ENCODE measurements around the gene MALRD1. TPM values are rescaled to one million over a fixed set of nuclear protein-coding genes. Genes with fewer than 3 reads are reported as not detected.

The MALRD1 gene
- total RNA-seq, 1 experiment from 2014 or later, result 0.50 TPM

DNA sequence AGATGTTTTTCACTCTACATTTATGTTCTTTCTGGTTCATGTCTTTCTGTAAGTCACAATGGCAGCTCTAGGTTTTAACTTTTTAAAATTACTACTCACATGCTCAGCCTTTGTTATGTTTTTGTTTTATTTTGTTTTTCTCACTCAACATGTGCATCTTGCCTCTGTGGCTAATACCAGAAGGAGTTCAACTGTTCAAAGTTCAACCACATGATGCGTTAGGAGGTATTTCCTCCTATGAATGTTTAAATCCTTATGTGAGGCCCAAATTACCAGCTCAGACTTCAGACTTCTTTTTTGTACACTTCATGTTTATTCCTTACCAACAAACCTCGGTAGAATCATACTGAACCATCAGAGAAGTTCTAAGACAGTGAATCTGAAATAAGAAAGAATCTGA is 151.6 kb downstream of the MALRD1 start (continued):
- TF ChIP-seq CTCF (IDR thresholded peaks at IDR 0.05) (no peak), RORB (CRISPR knock-in tag; IDR thresholded peaks at IDR 0.05) (no peak), ZNF138 (CRISPR knock-in tag; conservative IDR thresholded peaks at IDR 0.05) (no peak), ZNF281 (CRISPR knock-in tag; IDR thresholded peaks at IDR 0.05) (no peak), IRF2 (CRISPR knock-in tag; IDR thresholded peaks at IDR 0.05; ENCODE audit: borderline replicate concordance, low read depth) (no peak)
- TF ChIP-seq, protein P1, sequence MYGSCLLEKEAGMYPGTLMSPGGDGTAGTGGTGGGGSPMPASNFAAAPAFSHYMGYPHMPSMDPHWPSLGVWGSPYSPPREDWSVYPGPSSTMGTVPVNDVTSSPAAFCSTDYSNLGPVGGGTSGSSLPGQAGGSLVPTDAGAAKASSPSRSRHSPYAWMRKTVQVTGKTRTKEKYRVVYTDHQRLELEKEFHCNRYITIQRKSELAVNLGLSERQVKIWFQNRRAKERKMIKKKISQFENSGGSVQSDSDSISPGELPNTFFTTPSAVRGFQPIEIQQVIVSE (CRISPR knock-in tag; IDR thresholded peaks at IDR 0.05; ENCODE audit: borderline replicate concordance), result no peak

DNA sequence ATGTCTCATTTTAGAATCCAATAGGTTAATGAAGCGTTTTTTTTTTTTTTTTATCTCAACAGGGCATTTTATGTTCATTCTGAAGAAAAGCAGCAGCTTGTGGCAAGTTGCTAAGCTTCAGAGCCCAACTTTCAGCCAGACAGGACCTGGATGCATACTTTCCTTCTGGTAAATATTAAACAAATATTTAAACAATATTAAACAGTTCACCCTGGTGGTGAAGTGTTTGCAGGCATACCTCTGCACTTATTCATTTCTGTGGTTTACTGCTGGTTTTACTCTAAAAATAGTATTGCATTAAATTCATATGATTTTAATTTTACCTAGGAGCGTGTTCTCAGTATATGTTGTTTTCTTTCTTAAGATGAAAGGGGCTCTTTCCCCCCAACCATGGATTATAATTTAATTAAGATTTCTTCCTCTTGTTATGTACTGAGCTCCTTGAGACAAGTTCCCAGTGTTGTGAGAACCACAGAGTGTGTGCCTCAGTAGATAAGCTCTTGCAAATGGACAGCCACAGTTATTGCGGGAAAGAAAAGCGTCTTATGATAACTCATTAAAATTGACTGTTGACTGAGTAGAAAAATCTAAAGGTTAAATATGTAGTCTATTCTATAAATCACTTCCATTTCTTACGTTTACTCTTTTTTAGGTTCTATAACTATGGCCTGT is 155.8 kb downstream of the MALRD1 start:
- no peak overlapping the region for H3K27ac Mint-ChIP-seq
- H3K27me3 Mint-ChIP-seq (ENCODE audit: low read depth), result no peaks in the 10 kb centered on the region
- no peak overlapping the region for H3K4me3 Mint-ChIP-seq
- DNase-seq (ENCODE audit: low spot score) (no peak), ATAC-seq (no peak)
- H3K4me1 Mint-ChIP-seq, result no peaks in the 10 kb centered on the region
- CTCF ChIA-PET, result no interaction called here
- H3K36me3 Mint-ChIP-seq, result no peaks in the 10 kb centered on the region
- POLR2A ChIA-PET, result no interaction called here
- no peaks in the 10 kb centered on the region for H3K9me3 Mint-ChIP-seq
- TF ChIP-seq EMX1 (CRISPR knock-in tag; IDR thresholded peaks at IDR 0.05) (no peak), ZNF425 (CRISPR knock-in tag; conservative IDR thresholded peaks at IDR 0.05) (no peak), FOXK1 (CRISPR knock-in tag; IDR thresholded peaks at IDR 0.05) (no peak), SOX15 (CRISPR knock-in tag; IDR thresholded peaks at IDR 0.05) (no peak), ATF6 (CRISPR knock-in tag; IDR thresholded peaks at IDR 0.05) (no peak), ZNF219 (CRISPR knock-in tag; IDR thresholded peaks at IDR 0.05; ENCODE audit: borderline replicate concordance) (no peak), SMAD3 (CRISPR knock-in tag; IDR thresholded peaks at IDR 0.05; ENCODE audit: borderline replicate concordance) (no peak), JAZF1 (CRISPR knock-in tag; IDR thresholded peaks at IDR 0.05) (no peak), ATF3 (CRISPR knock-in tag; conservative IDR thresholded peaks at IDR 0.05) (no peak)
